ENCODE data around the gene CCN5.
"Not testable (repeated sequence)": the region's sequence is repeated elsewhere in the genome, so short reads cannot be mapped to it uniquely, and the experiment has no call there.

The CCN5 gene

DNA sequence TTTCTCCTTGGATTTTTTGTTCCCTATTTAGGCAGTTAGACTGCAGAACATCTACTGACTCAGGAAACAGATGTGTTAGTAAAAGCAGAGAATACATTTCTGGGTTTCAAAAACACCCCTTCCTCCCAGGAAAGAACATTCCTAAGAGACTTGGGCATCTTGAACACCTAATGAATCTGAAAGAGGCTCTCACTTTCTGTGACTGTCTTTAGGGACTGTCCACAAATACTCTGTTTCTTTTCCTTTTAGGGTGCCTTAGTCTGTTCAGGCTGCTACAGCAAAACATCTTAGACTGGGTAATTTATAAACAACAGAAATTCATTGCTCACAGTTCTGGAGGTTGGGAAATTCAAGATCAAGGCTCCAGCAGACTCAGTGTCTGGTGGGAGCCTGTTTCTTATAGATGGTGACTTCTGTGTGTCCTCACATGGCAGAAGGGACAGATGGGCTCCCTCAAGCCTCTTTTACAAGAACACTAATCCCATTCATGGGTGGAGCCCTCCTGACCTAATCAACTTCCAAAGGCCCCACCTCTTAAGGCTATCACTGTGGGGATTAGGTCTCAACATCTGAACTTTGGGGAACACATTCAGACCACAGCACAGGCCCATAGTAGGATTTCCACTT is 19.4 kb upstream of the CCN5 start:
- DNase-seq, result no peak

DNA sequence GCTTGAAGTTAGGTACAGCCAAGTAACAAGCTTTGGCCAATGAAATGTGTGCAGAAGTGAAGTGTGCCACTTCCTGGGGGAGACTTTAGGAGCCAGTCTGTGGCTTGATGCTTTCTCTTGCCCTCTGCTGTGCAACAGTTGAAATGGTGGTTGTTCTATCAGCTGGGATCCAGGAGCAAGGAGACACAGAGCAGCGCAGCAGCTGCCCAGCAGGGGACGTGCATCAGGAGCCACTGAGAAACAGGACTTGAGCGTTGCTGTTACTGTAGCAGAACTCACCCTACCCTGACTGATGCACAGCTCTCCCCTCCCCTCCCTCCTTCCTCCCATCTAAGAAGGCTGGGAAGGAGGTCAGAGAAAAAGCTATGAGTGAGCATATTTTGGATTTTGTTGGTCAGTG is 18.9 kb upstream of the CCN5 start:
- DNase-seq, result no peak

GRCh38 chr20:44697041-44697440 is 18.1 kb upstream of the CCN5 start:
- not testable (repeated sequence) for DNase-seq

- no peak for DNase-seq
Measured at GRCh38 chr20:44698351-44698750, 16.8 kb upstream of the CCN5 start.

GRCh38 chr20:44700306-44700705 is 14.9 kb upstream of the CCN5 start:
- DNase-seq, result no peak

GRCh38 chr20:44701118-44701857 is 13.9 kb upstream of the CCN5 start:
- no peak for DNase-seq

- DNase-seq, result no peak
Measured at GRCh38 chr20:44701858-44702256, 13.3 kb upstream of the CCN5 start.

GRCh38 chr20:44702776-44703175 is 12.4 kb upstream of the CCN5 start:
- no peak for DNase-seq

DNA sequence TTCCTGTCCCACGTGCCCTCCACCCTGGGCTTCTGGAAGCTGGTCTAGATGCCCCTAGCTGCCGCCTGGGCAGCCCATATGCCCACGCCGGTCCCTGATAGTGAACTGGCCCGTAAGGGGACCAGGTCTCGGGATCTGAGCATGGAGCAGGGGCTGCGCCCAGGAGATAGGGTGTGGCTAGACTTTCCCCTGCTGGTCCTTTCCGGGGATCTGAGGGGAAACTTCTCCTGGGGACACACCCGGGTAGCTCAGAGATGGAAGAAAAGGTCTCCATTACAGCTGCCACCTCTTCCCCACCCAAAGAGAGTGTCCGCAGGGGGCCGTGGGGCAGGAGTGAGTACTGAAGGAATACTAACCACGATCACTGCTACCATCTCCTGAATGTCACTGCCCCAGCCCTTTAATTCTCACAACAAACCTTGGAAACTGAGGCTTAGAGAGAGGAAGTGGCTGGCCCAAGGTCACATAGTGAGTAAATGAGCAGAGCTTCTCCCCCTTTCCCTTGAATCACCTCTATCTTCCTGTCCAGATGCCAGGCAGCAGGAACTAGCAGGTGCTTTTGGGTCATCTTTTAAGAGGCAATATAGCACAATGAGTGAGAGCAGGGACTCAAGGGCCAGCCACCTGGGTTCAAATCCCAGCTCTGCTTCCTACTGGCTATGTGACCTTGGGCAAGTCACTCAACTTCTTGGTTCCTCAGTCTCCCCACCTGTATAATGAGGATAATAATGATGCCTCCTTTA is 11.8 kb upstream of the CCN5 start:
- DNase-seq, result no peak

DNA sequence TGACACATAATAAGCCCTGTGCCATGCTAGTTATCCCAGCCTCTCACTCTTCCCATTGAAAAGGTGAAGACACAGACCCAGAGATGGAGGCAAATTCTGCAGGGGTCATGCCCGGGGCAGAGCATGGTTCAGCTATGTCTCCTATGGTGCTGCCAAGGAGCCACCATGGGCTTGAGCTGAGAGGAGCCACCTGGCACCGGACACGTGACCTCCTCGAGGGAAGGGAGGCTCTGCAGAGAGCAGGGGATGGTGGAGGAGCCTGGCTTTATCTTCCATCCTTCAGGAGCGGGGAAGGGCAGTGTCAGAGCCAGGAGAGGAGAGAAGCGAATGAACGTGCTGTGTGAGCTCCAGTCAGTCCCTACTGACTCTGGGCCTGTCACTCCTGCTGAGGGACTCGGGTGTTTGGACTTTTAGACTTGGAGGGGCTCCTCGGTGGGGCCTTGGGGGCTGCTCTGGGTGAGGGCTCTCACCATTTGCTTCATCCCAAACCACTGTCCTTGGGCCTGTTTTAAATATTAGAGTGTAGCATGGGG is 11.1 kb upstream of the CCN5 start:
- DNase-seq, result no peak

GRCh38 chr20:44704551-44704971 is 10.6 kb upstream of the CCN5 start:
- no peak for DNase-seq

DNA sequence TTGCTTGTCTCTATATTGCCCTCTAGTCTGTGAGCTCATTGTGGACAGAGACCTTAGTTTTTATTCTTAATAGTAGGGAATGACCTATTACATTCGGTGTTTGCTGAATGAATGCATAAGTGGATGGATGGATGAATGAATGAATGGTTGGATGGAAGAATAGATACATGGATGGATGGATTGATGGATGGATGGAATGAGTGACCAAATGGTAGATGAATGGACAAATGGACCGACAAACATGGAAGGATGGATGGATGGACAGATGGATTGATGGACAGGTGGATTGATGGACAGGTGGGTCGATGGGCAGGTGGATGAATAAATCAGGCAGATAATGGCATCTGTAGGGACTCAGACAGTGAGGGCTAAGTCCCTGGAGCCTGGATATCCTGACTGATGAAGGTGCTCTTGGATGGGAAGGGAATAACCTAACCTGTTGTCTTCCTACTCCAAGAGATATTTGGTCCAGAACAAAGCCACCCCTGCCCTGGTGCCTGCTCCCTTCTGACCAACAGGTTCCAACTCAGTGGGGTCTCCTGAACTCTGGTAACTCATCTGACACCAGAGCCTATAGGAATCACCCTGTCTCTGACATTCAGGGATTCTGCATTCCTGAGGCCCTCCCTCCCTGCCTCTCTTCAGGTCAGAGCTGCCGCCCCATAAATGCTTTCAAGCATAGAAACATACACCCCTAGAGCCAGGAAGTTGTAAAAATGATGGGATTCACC is 9.6 kb upstream of the CCN5 start:
- DNase-seq, result no peak

DNA sequence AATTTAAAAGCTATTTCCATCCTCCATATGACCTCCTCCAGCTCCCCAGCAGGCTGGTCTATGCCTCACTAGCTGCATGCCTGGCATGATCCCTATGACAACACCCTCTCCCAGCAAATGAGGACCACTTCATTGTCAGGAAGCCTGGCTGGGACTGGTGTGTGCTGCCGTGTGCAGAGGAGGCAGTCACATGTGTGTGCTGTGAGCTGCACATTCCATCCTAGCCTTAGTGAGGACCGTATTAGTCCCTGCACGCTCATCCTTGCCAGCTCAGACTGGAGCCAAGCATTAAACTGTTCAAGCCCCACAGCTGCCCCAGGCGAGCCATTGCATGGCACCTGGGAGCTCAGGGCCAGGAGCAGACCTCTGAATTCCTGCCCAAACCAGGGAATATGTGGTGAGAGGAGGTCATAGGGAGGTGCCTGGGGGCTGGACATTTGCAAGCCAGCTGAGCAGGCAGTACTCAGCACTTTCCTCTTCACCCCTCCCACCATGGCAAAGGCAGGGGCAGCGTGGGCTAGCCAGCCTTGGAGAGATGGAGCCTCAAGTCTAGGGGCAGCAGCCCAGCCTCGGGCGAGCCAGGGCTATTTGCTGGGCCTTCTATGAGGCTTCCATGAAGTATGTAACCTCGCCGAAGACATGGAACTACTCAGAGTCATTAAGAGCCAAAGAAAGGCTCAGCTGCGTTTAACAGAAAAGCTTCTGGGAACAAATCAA is 8.7 kb upstream of the CCN5 start:
- DNase-seq, result no peak

GRCh38 chr20:44707018-44707579 is 8.1 kb upstream of the CCN5 start:
- DNase-seq, result no peak

GRCh38 chr20:44709380-44709779 is 5.8 kb upstream of the CCN5 start:
- DNase-seq, result no peak

GRCh38 chr20:44709797-44710196 is 5.4 kb upstream of the CCN5 start:
- DNase-seq, result no peak

DNA sequence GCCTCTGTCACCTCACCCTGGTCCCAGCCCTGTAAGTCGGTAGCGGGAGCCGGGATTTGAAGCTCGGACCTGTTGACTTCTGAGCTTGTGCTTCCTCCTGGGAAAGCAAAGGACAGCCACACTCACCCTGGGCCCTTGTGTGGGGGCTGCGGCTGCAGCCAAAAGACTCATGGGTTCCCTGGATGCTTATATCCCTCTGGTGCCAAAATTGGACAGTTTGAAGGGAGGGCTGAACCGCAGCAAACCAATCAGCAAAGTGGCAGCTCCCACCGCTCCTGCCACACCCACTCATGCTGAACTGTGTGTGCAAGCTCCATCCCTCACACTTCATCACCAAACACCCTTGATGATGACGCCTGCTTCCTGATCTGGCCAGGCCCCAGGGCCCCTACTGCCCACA is 3.9 kb upstream of the CCN5 start:
- no peak for DNase-seq

DNA sequence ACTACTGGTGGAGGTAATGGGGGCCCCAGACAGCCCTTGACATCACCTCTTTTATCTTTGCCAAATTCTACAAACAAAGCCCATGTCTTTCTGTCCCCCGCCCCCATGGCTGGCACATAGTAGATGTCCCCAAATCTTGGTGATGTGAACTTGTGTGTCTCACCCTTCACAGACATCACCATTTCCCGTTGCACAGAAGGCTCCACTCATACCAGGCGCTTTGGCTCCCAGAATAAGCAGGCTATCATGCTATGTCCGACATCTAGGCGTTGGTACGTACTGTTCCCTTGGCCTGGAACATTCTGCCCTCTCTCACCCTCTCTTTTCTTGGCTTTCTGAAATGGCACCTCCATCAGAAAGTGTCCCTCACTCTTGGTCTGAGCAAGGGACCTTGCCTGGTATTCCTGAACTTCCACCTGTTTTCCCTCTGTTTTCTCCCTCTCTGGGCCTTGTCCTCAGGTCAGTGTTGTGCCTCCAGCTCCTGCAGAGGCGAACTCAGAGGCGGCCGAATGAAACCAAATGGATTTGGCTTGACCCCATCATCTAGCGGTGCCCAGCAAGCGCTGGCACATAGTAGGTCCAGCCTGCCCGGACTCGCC is 968 bp upstream of the CCN5 start:
- no peak for DNase-seq

- no peak for DNase-seq
Measured at GRCh38 chr20:44715499-44716308, 535 bp downstream of the CCN5 start.

GRCh38 chr20:44716309-44717106 is 1.3 kb downstream of the CCN5 start:
- no peak for DNase-seq
